WTC11 (cell line): ENCODE measurements around the gene L1CAM. TPM values are rescaled to one million over a fixed set of nuclear protein-coding genes. Genes with fewer than 3 reads are reported as not detected.

Source experiments
- ATAC-seq: fragments of 200-7000 bp; cut with Tn5 transposase; 2 replicates; pipeline ENCODE4 v1.10.0; 2021; ENCODE audit warnings: mild to moderate bottlenecking, moderate library complexity
- CTCF ChIA-PET: fragments of 300-600 bp; sonication (Branson Sonifier 250); formaldehyde crosslinking; loops from one replicate; lab custom pipeline; 2021; ENCODE audit warnings: antibody characterized with exemption; lab: Charles Lee
- POLR2A ChIA-PET: fragments of 350-600 bp; sonication (Branson Sonifier 250); formaldehyde crosslinking; loops from one replicate; lab custom pipeline; 2021; ENCODE audit warnings: antibody characterized with exemption; lab: Charles Lee
- DNase-seq: peaks from one replicate; pipeline ENCODE4 v3.0.0; 2021; ENCODE audit warnings: low spot score
- H3K27ac Mint-ChIP-seq: 2 replicates; pipeline ENCODE4 v1.8.0; 2021; ENCODE audit warnings: mixed read lengths
- H3K27me3 Mint-ChIP-seq: 2 replicates; pipeline ENCODE4 v1.8.0; 2021; ENCODE audit warnings: low read depth, mild to moderate bottlenecking, moderate library complexity, mixed read lengths
- H3K36me3 Mint-ChIP-seq: 2 replicates; pipeline ENCODE4 v1.8.0; 2021; ENCODE audit warnings: mixed read lengths
- H3K4me1 Mint-ChIP-seq: 2 replicates; pipeline ENCODE4 v1.8.0; 2022; ENCODE audit warnings: mixed read lengths
- H3K4me3 Mint-ChIP-seq: 2 replicates; pipeline ENCODE4 v1.8.0; 2021; ENCODE audit warnings: mild to moderate bottlenecking, moderate library complexity, mixed read lengths
- H3K9me3 Mint-ChIP-seq: 2 replicates; pipeline ENCODE4 v1.8.0; 2021; ENCODE audit warnings: mixed read lengths
- ARID4B ChIP-seq: sonication (generic); formaldehyde crosslinking; IDR thresholded peaks from 2 replicates; pipeline ENCODE4 v1.8.0; 2023; ENCODE audit warnings: missing genetic modification reagents, mild to moderate bottlenecking, borderline replicate concordance
- ATF2 ChIP-seq: sonication (generic); formaldehyde crosslinking; IDR thresholded peaks from 2 replicates; pipeline ENCODE4 v1.8.1; 2022; ENCODE audit warnings: low read depth, missing genetic modification reagents, borderline replicate concordance
- CDX4 ChIP-seq: fragments of 250-450 bp; sonication (Bioruptor Pico); IDR thresholded peaks from 2 replicates; pipeline ENCODE4 v1.9.0; 2021; ENCODE audit warnings: moderate library complexity, mild to moderate bottlenecking, inconsistent platforms, borderline replicate concordance
- EMX1 ChIP-seq: fragments of 250-450 bp; sonication (Bioruptor Pico); IDR thresholded peaks from 2 replicates; pipeline ENCODE4 v1.8.0; 2021; ENCODE audit warnings: mild to moderate bottlenecking
- FOXJ3 ChIP-seq: sonication (generic); formaldehyde crosslinking; IDR thresholded peaks from 2 replicates; pipeline ENCODE4 v1.9.0; 2021; ENCODE audit warnings: missing genetic modification reagents, mild to moderate bottlenecking, borderline replicate concordance
- GABPB1 ChIP-seq: sonication (generic); formaldehyde crosslinking; IDR thresholded peaks from 2 replicates; pipeline ENCODE4 v1.8.1; 2023; ENCODE audit warnings: mild to moderate bottlenecking, missing genetic modification reagents
- GTF2I ChIP-seq: fragments of 250-450 bp; sonication (Bioruptor Pico); conservative IDR thresholded peaks from 2 replicates; pipeline ENCODE4 v1.4.0; 2021; ENCODE audit warnings: mild to moderate bottlenecking
- HMGXB4 ChIP-seq: sonication (generic); formaldehyde crosslinking; IDR thresholded peaks from 2 replicates; pipeline ENCODE4 v1.8.1; 2023; ENCODE audit warnings: mild to moderate bottlenecking, moderate library complexity, missing genetic modification reagents
- IRF2 ChIP-seq: sonication (generic); formaldehyde crosslinking; IDR thresholded peaks from 2 replicates; pipeline ENCODE4 v1.8.0; 2022; ENCODE audit warnings: low read depth, missing genetic modification reagents, borderline replicate concordance
- KAT7 ChIP-seq: sonication (generic); formaldehyde crosslinking; IDR thresholded peaks from 2 replicates; pipeline ENCODE4 v1.8.1; 2023; ENCODE audit warnings: missing genetic modification reagents, mild to moderate bottlenecking, borderline replicate concordance
- MYBL2 ChIP-seq: sonication (generic); formaldehyde crosslinking; IDR thresholded peaks from 2 replicates; pipeline ENCODE4 v1.8.1; 2023; ENCODE audit warnings: mild to moderate bottlenecking, moderate library complexity, missing genetic modification reagents
- PREB ChIP-seq: sonication (generic); formaldehyde crosslinking; IDR thresholded peaks from 2 replicates; pipeline ENCODE4 v1.8.1; 2022; ENCODE audit warnings: mild to moderate bottlenecking, missing genetic modification reagents, moderate library complexity, borderline replicate concordance
- PRRX2 ChIP-seq: fragments of 250-450 bp; sonication (Bioruptor Pico); IDR thresholded peaks from 2 replicates; pipeline ENCODE4 v1.8.0; 2021; ENCODE audit warnings: mild to moderate bottlenecking
- SMAD3 ChIP-seq: sonication (generic); formaldehyde crosslinking; IDR thresholded peaks from 2 replicates; pipeline ENCODE4 v1.8.0; 2022; ENCODE audit warnings: missing genetic modification reagents, mild to moderate bottlenecking, borderline replicate concordance
- SOX15 ChIP-seq: fragments of 250-450 bp; sonication (Bioruptor Pico); IDR thresholded peaks from 2 replicates; pipeline ENCODE4 v1.9.0; 2021; ENCODE audit warnings: mild to moderate bottlenecking
- TEAD4 ChIP-seq: sonication (generic); formaldehyde crosslinking; IDR thresholded peaks from 2 replicates; pipeline ENCODE4 v1.8.0; 2022; ENCODE audit warnings: mild to moderate bottlenecking, missing genetic modification reagents
- ZNF232 ChIP-seq: sonication (generic); formaldehyde crosslinking; IDR thresholded peaks from 2 replicates; pipeline ENCODE4 v1.8.0; 2022; ENCODE audit warnings: mild to moderate bottlenecking, missing genetic modification reagents
- ZNF425 ChIP-seq: fragments of 250-450 bp; sonication (Bioruptor Pico); conservative IDR thresholded peaks from 2 replicates; pipeline ENCODE4 v1.9.0; 2021; ENCODE audit warnings: mild to moderate bottlenecking
- ZNF671 ChIP-seq: fragments of 250-450 bp; sonication (Bioruptor Pico); IDR thresholded peaks from 2 replicates; pipeline ENCODE4 v1.8.0; 2021; ENCODE audit warnings: mild to moderate bottlenecking
- total RNA-seq: library from RNA; stranded (reverse); gene quantifications from 3 replicates; pipeline ENCODE4 v1.2.3, GENCODE V29; 2021

Gene L1CAM
- total RNA-seq, 1 experiment from 2014 or later = 40.2 TPM

- POLR2A ChIA-PET = no interaction called here
- TF ChIP-seq HMGXB4 (CRISPR knock-in tag) (no peak), MYBL2 (CRISPR knock-in tag) (0 out of 2 replicates have a peak, but pooled peaks have one; percentile 49), SOX15 (CRISPR knock-in tag) (no peak), FOXJ3 (CRISPR knock-in tag) (no peak), CDX4 (CRISPR knock-in tag) (no peak), ZNF232 (CRISPR knock-in tag) (no peak), EMX1 (CRISPR knock-in tag) (no peak), KAT7 (CRISPR knock-in tag) (peak; percentile 58; the same call in 1 of the 2 replicates), GTF2I (CRISPR knock-in tag) (no peak), ATF2 (CRISPR knock-in tag) (no peak), TEAD4 (CRISPR knock-in tag) (no peak), SMAD3 (no peak), GABPB1 (CRISPR knock-in tag) (no peak), PREB (CRISPR knock-in tag) (no peak), ZNF425 (no peak), PRRX2 (CRISPR knock-in tag) (no peak), IRF2 (no peak)
- CTCF ChIA-PET = interaction anchor here (0.9 kb wide), 1 partner anchor 11 kb away, joined by 4 read pairs; no protein-coding TSS in a partner anchor
- H3K9me3 Mint-ChIP-seq = no peaks in the 10 kb centered on the region
- peaks cover 39% of the 10 kb centered on the region for H3K4me1 Mint-ChIP-seq
- peaks cover 7% of the 10 kb centered on the region; the same call in 1 of the 2 replicates for H3K36me3 Mint-ChIP-seq
- peaks cover 3% of the 10 kb centered on the region; the same call in 1 of the 2 replicates for H3K27me3 Mint-ChIP-seq
- peak within 1 kb of the TSS; percentile 75 for H3K4me3 Mint-ChIP-seq
- peak; percentile 22 for ATAC-seq
- H3K27ac Mint-ChIP-seq = no peak within 1 kb of the TSS
- peak; percentile 37 for DNase-seq
These were observed 56.0 kb downstream of the L1CAM start, which contains the start of gene PDZD4 for GRCh38 chrX:153829799-153830639. PDZD4 (minus strand) TSS chrX:153830544; CDS start chrX:153830298, 246 bp downstream.

- H3K27ac Mint-ChIP-seq = no peak overlapping the region
- CTCF ChIA-PET = interaction anchor here (0.9 to 1.8 kb wide), 2 partner anchors 11 to 118 kb away, joined by 4 to 5 read pairs; no protein-coding TSS in a partner anchor
- POLR2A ChIA-PET = interaction anchor here (0.7 kb wide), 1 partner anchor 96 kb away, joined by 3 read pairs; the partner anchor contains the start of gene ARHGAP4
- ATAC-seq (no peak), DNase-seq (no peak)
- peaks cover 45% of the 10 kb centered on the region for H3K4me1 Mint-ChIP-seq
- H3K4me3 Mint-ChIP-seq = peak overlapping the region; percentile 75
- peaks cover 7% of the 10 kb centered on the region; the same call in 1 of the 2 replicates for H3K36me3 Mint-ChIP-seq
- no peaks in the 10 kb centered on the region for H3K9me3 Mint-ChIP-seq
- H3K27me3 Mint-ChIP-seq = peaks cover 3% of the 10 kb centered on the region; the same call in 1 of the 2 replicates
- no peak for TF ChIP-seq PRRX2 (CRISPR knock-in tag)
- no peak for TF ChIP-seq EMX1 (CRISPR knock-in tag)
- TF ChIP-seq ARID4B (CRISPR knock-in tag) = no peak
- TF ChIP-seq ZNF671 (CRISPR knock-in tag) = no peak
- TF ChIP-seq ATF2 (CRISPR knock-in tag) = no peak
These were observed 56.5 kb downstream of the L1CAM start for GRCh38 chrX:153829549-153829798.
